NT2/D1 (cell line): ENCODE data around the gene OSR1.

Experiments
- YY1 ChIP-seq: IDR thresholded peaks from 2 replicates; pipeline ENCODE4 v1.6.1; 2011; ENCODE audit not compliant: insufficient read length, insufficient read depth
- ZNF274 ChIP-seq: IDR thresholded peaks from 2 replicates; pipeline ENCODE4 v1.6.1; 2011; ENCODE audit warnings: mild to moderate bottlenecking, low read depth, low read length

- TF ChIP-seq YY1: no peak
- no peak for TF ChIP-seq ZNF274
These were observed 19.3 kb upstream of the OSR1 start for GRCh38 chr2:19377717-19378116.
